ENCODE data around the gene EP300. TPM values are rescaled to one million over a fixed set of nuclear protein-coding genes. Genes with fewer than 3 reads are reported as not detected.

Gene EP300
- total RNA-seq, 1 donor: 73.8 TPM

- no peak for TF ChIP-seq CTCF (IDR thresholded peaks at IDR 0.05; ENCODE audit: insufficient read depth, low read depth, low read length)
- DNase-seq (ENCODE audit: low read depth): no peak
- no peak overlapping the region for H3K4me3 ChIP-seq (ENCODE audit: low read depth, low read length)
Measured at GRCh38 chr22:41193829-41194228, 101.4 kb downstream of the EP300 start.

GRCh38 chr22:41197038-41197972, 104.9 kb downstream of the EP300 start:
- peak overlapping the region; percentile 85 for H3K4me3 ChIP-seq (ENCODE audit: low read depth, low read length)
- no peak for TF ChIP-seq CTCF (IDR thresholded peaks at IDR 0.05; ENCODE audit: insufficient read depth, low read depth, low read length)
- DNase-seq (ENCODE audit: low read depth): peak; percentile 48

GRCh38 chr22:41198027-41198580, 105.7 kb downstream of the EP300 start:
- no peak for TF ChIP-seq CTCF (IDR thresholded peaks at IDR 0.05; ENCODE audit: insufficient read depth, low read depth, low read length)
- H3K4me3 ChIP-seq (ENCODE audit: low read depth, low read length): peak overlapping the region; percentile 85
- DNase-seq (ENCODE audit: low read depth): peak; percentile 21

- DNase-seq (ENCODE audit: low read depth): no peak
- no peak for TF ChIP-seq CTCF (IDR thresholded peaks at IDR 0.05; ENCODE audit: insufficient read depth, low read depth, low read length)
- H3K4me3 ChIP-seq (ENCODE audit: low read depth, low read length): no peak overlapping the region
Measured at GRCh38 chr22:41201141-41201540, 108.7 kb downstream of the EP300 start.

GRCh38 chr22:41203118-41203517, 110.7 kb downstream of the EP300 start:
- no peak for TF ChIP-seq CTCF (IDR thresholded peaks at IDR 0.05; ENCODE audit: insufficient read depth, low read depth, low read length)
- H3K4me3 ChIP-seq (ENCODE audit: low read depth, low read length): no peak overlapping the region
- DNase-seq (ENCODE audit: low read depth): no peak

GRCh38 chr22:41204066-41204465, 111.7 kb downstream of the EP300 start:
- DNase-seq (ENCODE audit: low read depth): no peak
- TF ChIP-seq CTCF (IDR thresholded peaks at IDR 0.05; ENCODE audit: insufficient read depth, low read depth, low read length): no peak
- H3K4me3 ChIP-seq (ENCODE audit: low read depth, low read length): no peak overlapping the region

Measured in fibroblast of villous mesenchyme (primary cell).